Adrenal gland (tissue), 12 donors: ENCODE data around the gene BCAS3. TPM values are rescaled to one million over a fixed set of nuclear protein-coding genes. Genes with fewer than 3 reads are reported as not detected.

ENCODE experiments used
- DNase-seq, 7 donors: peaks; one replicate each; pipeline ENCODE4 v3.0.0-alpha.2; 2019 to 2020
- H3K27ac ChIP-seq, 5 donors: fragments of 200-600 bp; sonication (generic) in 4 of 5; 1 replicate in 3 of 5; 2 replicates in 2 of 5; pipeline versions ENCODE4 v1.5.1 to v1.8.0; 2016 to 2020; ENCODE audit warnings: mild to moderate bottlenecking in 1 of 5
- H3K27me3 ChIP-seq: fragments of 200-600 bp; 2 replicates; pipeline ENCODE4 v1.8.0; 2021
- H3K36me3 ChIP-seq, 2 donors: fragments of 200-600 bp; replicated peaks in 1 of 2; 1 replicate in 1 of 2; 2 replicates in 1 of 2; pipeline versions ENCODE4 v1.5.1 to v1.8.0; 2018 to 2022
- H3K4me1 ChIP-seq, 2 donors: fragments of 200-600 bp; replicated peaks in 1 of 2; 1 replicate in 1 of 2; 2 replicates in 1 of 2; pipeline versions ENCODE4 v1.5.1 to v1.8.0; 2018 to 2021
- H3K4me3 ChIP-seq, 4 donors: fragments of 200-600 bp; sonication (generic) in 3 of 4; one replicate each; pipeline ENCODE4 v1.5.1; 2016 to 2018
- H3K9me3 ChIP-seq, 3 donors: fragments of 200-600 bp; sonication (generic) in 1 of 3; replicated peaks in 1 of 3; 1 replicate in 2 of 3; 2 replicates in 1 of 3; pipeline versions ENCODE4 v1.5.1 to v1.8.0; 2016 to 2021
- POLR2A ChIP-seq, 2 donors: fragments of 450-650 bp; IDR thresholded peaks; one replicate each; pipeline ENCODE4 v1.6.1; 2017; ENCODE audit warnings: antibody characterized with exemption in 2 of 2, mild to moderate bottlenecking in 2 of 2, moderate library complexity in 1 of 2
- WGBS, 4 donors: extraction: QIAGEN DNeasy Blood & Tissue Kit in 2 of 4; methylation state at CpG; one replicate each; pipeline versions ENCODE4 v1.1.5 to v1.1.7; 2013 to 2017; 5-methylcytosine and 5-hydroxymethylcytosine counted together
- intact Hi-C, 2 donors: fragments of 100-400 bp; cut with DNase I; formaldehyde crosslinking; loops; one replicate each; pipeline versions ENCODE4 v1.14.1 to v1.15.0; 2022 to 2023
- polyA plus RNA-seq, 3 donors: library from polyadenylated mRNA; stranded (reverse); fragments of 200-250 nt in 2 of 3; fragments of 350-450 nt in 1 of 3; fragmentation: Illumina TruSeq in 1 of 3; extraction: RNeasy Lipid Tissue Mini Kit (QIAGEN cat#74804) in 1 of 3; gene quantifications; one replicate each; pipeline ENCODE4 v1.2.3, GENCODE V29; 2013 to 2014
- total RNA-seq, 9 donors: library from RNA; depleted of rRNA in 4 of 9; stranded (reverse); fragments of >200 nt in 4 of 9; fragments of 120-200 nt in 1 of 9; fragmentation: NEBNext Ultra II Directional in 1 of 9; extraction: Animal tissue kit (Norgen Biotek cat#: 25700) in 1 of 9; gene quantifications; one replicate each; pipeline versions ENCODE4 v1.1.0 to v1.2.4, GENCODE V29; 2013 to 2023
- TF ChIP-seq, protein P1 (sequence below), 6 experiments: fragments of 450-650 bp in 4 of 6; fragments of 200-600 bp in 2 of 6; sonication (generic) in 1 of 6; IDR thresholded peaks; 1 replicate in 5 of 6; 2 replicates in 1 of 6; pipeline versions ENCODE4 v1.5.1 to v1.8.0; 2016 to 2021; ENCODE audit warnings: antibody characterized with exemption in 6 of 6, mild to moderate bottlenecking in 2 of 6, moderate library complexity in 1 of 6
- donor health status: healthy with polysubstance abuse.
- donor health status: Bipolar disorder and iron deficiency.
- donor health status: DM: yes; HTN: yes; CAD: no.
- donor health status: DM: no; HTN: no; CAD: no.
- donor health status: DM: no; HTN: no; CAD: no.
- donor health status: DM: yes; HTN: yes; CAD: no.

The BCAS3 gene
- total and polyA plus RNA-seq, 12 donors = 9.4 to 105 (median 29.0) TPM

DNA sequence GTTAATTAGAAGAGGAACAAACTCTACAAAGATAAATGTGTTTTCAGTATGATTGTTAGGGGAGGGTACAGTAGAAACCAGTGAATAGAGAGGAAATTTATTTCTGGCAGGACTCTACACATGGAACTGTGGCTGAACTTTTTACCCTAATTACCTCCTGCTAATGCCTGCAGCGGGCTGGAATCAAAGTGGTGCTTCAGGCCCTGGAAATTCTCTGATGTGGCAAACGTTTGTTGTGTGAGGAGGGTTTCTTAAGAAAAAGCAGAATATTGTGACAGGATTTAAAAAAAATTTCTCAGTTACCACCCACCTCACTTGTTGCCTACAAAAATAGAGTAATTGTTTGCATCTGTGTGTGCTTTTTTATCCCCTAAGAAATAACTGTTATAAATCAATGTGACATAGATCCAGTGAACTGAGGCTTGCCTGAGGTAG, 154.5 kb downstream of the BCAS3 start:
- no peak for TF ChIP-seq POLR2A (IDR thresholded peaks at IDR 0.05)
- TF ChIP-seq, protein P1, sequence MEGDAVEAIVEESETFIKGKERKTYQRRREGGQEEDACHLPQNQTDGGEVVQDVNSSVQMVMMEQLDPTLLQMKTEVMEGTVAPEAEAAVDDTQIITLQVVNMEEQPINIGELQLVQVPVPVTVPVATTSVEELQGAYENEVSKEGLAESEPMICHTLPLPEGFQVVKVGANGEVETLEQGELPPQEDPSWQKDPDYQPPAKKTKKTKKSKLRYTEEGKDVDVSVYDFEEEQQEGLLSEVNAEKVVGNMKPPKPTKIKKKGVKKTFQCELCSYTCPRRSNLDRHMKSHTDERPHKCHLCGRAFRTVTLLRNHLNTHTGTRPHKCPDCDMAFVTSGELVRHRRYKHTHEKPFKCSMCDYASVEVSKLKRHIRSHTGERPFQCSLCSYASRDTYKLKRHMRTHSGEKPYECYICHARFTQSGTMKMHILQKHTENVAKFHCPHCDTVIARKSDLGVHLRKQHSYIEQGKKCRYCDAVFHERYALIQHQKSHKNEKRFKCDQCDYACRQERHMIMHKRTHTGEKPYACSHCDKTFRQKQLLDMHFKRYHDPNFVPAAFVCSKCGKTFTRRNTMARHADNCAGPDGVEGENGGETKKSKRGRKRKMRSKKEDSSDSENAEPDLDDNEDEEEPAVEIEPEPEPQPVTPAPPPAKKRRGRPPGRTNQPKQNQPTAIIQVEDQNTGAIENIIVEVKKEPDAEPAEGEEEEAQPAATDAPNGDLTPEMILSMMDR (IDR thresholded peaks at IDR 0.05) = no peak
- 39 to 63% (median 53%) methylated on average over 2 of the region's 2 CpGs for WGBS, 4 donors
- H3K27me3 ChIP-seq = no peaks in the 10 kb centered on the region

DNA sequence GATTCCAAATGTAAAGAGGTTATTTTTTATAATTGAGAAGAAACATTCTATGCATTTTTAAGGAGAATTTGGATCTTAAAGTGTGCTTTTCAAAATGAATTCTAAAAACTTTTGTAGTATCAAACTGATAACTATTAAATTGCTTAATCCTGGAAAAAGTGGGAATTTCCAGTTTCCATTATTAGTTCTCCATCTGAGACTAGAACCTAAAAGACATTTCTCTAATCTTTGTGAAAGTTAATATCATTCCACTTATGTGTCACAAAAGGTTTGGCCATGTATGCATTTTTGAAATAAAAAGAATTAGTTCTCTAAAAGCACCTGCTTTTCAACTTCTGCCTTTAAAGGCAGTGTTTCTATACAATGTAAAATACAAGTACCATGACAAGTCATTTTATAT, 155.0 kb downstream of the BCAS3 start:
- no peaks in the 10 kb centered on the region for H3K9me3 ChIP-seq
- H3K27me3 ChIP-seq = no peaks in the 10 kb centered on the region
- H3K27ac ChIP-seq = no peak overlapping the region
- DNase-seq = no peak
- peaks cover 0 to 9% of the 10 kb centered on the region in 2 donors for H3K4me1 ChIP-seq
- no peaks in the 10 kb centered on the region for H3K36me3 ChIP-seq
- no peak overlapping the region for H3K4me3 ChIP-seq
- intact Hi-C loops = no loop called here
- TF ChIP-seq, protein P1 (IDR thresholded peaks at IDR 0.05) = no peak
- TF ChIP-seq POLR2A (IDR thresholded peaks at IDR 0.05) = no peak

More for the DNA sequence above, 154.5 kb downstream of the BCAS3 start:
- Histone ChIP-seq H3K36me3 (no peaks in the 10 kb centered on the region), H3K9me3 (no peaks in the 10 kb centered on the region), H3K4me1 (peaks cover 0 to 9% of the 10 kb centered on the region in 2 donors), H3K4me3 (no peak overlapping the region), H3K27ac (no peak overlapping the region)
- no peak for DNase-seq
- intact Hi-C loops = no loop called here

DNA sequence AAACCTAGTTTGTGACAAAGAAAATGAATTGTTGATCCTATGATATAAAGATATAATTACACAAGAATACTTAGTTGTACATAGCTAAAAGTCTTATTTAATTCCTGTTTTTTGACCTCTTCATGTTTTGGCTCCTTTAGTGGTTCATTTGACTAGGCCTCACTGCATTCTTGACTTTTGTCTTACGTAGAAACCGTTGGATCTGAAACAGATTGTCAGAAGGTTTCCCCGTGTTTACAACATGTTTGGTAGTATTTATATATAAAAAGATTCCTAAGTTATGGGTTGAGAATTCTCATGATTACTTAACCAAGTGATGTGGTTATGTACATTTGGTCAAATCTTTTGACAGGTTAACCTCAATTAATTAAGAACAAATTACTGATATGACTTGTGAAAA, 162.8 kb downstream of the BCAS3 start:
- Histone ChIP-seq H3K4me3 (no peak overlapping the region), H3K27ac (no peak overlapping the region), H3K27me3 (no peaks in the 10 kb centered on the region), H3K4me1 (peaks cover 0 to 2% of the 10 kb centered on the region in 2 donors), H3K36me3 (no peaks in the 10 kb centered on the region), H3K9me3 (no peaks in the 10 kb centered on the region)
- intact Hi-C loops = no loop called here
- TF ChIP-seq POLR2A (IDR thresholded peaks at IDR 0.05) = no peak
- TF ChIP-seq, protein P1 (IDR thresholded peaks at IDR 0.05) = no peak
- 90 to 99% (median 92%) methylated on average over 3 of the region's 3 CpGs for WGBS, 4 donors
- no peak for DNase-seq

DNA sequence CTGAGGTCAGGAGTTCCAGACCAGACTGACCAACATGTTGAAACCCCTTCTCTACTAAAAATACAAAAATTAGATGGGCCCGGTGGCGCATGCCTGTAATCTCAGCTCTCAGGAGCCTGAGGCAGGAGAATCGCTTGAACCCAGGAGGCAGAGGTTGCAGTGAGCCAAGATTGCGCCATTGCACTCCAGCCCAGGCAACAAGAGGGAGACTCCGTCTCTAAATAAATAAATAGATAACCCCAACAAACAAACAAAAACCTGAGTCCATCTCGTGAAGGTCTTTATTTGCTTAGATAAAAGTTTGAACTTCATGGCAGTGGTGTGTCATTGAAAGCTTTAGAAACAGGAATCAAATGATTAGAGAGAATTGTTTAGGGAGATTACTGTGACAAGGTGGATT, 167.4 kb downstream of the BCAS3 start:
- Histone ChIP-seq H3K27me3 (no peaks in the 10 kb centered on the region), H3K4me3 (no peak overlapping the region), H3K27ac (no peak overlapping the region), H3K36me3 (no peaks in the 10 kb centered on the region), H3K9me3 (no peaks in the 10 kb centered on the region), H3K4me1 (no peaks in the 10 kb centered on the region)
- WGBS, 4 donors = 88 to 94% (median 92%) methylated on average over 6 of the region's 6 CpGs
- TF ChIP-seq, protein P1 (IDR thresholded peaks at IDR 0.05) = no peak
- no peak for TF ChIP-seq POLR2A (IDR thresholded peaks at IDR 0.05)
- no peak for DNase-seq
- intact Hi-C loops = no loop called here
